Uterus (tissue), 2 donors: Measurements from ENCODE around the gene HLA-DPB1.

Source experiments
- POLR2A ChIP-seq, 2 donors: fragments of 450-650 bp; IDR thresholded peaks; one replicate each; pipeline ENCODE4 v1.6.1; 2016; ENCODE audit warnings: antibody characterized with exemption in 2 of 2, mild to moderate bottlenecking in 1 of 2, moderate library complexity in 1 of 2
- TF ChIP-seq, protein P1 (sequence below), 4 experiments: fragments of 200-600 bp in 2 of 4; fragments of 450-650 bp in 2 of 4; sonication (generic) in 2 of 4; IDR thresholded peaks; one replicate each; pipeline ENCODE4 v1.5.1; 2016 to 2019; ENCODE audit warnings: antibody characterized with exemption in 4 of 4, mild to moderate bottlenecking in 2 of 4, moderate library complexity in 1 of 4

DNA sequence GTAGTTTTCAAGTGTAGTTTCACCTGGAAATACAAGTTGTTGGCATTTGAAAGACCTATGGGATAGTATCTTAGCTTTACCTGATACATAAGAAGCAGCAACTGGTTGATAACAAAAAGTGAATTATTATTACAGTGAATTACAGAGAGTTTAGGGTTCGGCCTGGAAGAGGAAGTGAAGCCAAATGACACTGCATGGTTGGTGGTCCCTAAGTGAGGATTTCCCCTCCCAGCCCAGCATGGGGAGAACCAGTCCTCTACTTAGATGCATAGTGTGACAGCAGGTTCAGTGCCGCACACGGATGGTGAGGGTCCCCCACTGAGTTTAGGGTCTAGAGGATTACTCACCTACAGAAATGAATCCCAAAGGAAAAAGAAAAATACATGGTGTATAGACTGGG, 18.1 kb downstream of the HLA-DPB1 start:
- TF ChIP-seq, protein P1, sequence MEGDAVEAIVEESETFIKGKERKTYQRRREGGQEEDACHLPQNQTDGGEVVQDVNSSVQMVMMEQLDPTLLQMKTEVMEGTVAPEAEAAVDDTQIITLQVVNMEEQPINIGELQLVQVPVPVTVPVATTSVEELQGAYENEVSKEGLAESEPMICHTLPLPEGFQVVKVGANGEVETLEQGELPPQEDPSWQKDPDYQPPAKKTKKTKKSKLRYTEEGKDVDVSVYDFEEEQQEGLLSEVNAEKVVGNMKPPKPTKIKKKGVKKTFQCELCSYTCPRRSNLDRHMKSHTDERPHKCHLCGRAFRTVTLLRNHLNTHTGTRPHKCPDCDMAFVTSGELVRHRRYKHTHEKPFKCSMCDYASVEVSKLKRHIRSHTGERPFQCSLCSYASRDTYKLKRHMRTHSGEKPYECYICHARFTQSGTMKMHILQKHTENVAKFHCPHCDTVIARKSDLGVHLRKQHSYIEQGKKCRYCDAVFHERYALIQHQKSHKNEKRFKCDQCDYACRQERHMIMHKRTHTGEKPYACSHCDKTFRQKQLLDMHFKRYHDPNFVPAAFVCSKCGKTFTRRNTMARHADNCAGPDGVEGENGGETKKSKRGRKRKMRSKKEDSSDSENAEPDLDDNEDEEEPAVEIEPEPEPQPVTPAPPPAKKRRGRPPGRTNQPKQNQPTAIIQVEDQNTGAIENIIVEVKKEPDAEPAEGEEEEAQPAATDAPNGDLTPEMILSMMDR (IDR thresholded peaks at IDR 0.05), result no peak
- TF ChIP-seq POLR2A (IDR thresholded peaks at IDR 0.05), result no peak
